B cell (primary cell): ENCODE data around the gene AMBRA1. TPM values are rescaled to one million over a fixed set of nuclear protein-coding genes. Genes with fewer than 3 reads are reported as not detected.

ENCODE experiments used
- ATAC-seq: fragments of 200-7000 bp; cut with Tn5 transposase; one replicate; pipeline ENCODE4 v1.10.0; 2021; ENCODE audit warnings: low read depth, mild to moderate bottlenecking, moderate number of reproducible peaks, moderate library complexity
- CTCF ChIA-PET: fragments of 350-600 bp; sonication (Branson Sonifier 250); formaldehyde crosslinking; loops from one replicate; lab custom pipeline; 2021; ENCODE audit warnings: antibody characterized with exemption, inconsistent platforms; lab: Charles Lee
- POLR2A ChIA-PET: fragments of 350-600 bp; sonication (Branson Sonifier 250); formaldehyde crosslinking; loops from one replicate; lab custom pipeline; 2021; ENCODE audit warnings: antibody characterized with exemption; lab: Charles Lee
- DNase-seq: peaks from one replicate; pipeline ENCODE4 v3.0.0; 2013
- H2AFZ ChIP-seq: 2 replicates; pipeline ENCODE4 v1.6.1; 2012; ENCODE audit warnings: mild to moderate bottlenecking, low read depth, low read length; ENCODE audit not compliant: insufficient read depth, poor library complexity, severe bottlenecking
- H3K27ac ChIP-seq, 2 donors: 1 replicate in 1 of 2; 2 replicates in 1 of 2; pipeline ENCODE4 v1.5.1; 2012 to 2013; ENCODE audit warnings: low read length in 2 of 2, mild to moderate bottlenecking in 2 of 2, moderate library complexity in 1 of 2
- H3K27me3 ChIP-seq, 4 experiments: fragments of 200-600 bp in 1 of 4; sonication (generic) in 1 of 4; replicated peaks in 1 of 4; 1 replicate in 2 of 4; 2 replicates in 2 of 4; pipeline versions ENCODE4 v1.6.1 to v1.7.0; 2013 to 2016; ENCODE audit warnings: low read length in 3 of 4, mild to moderate bottlenecking in 2 of 4, mixed read lengths in 1 of 4, moderate library complexity in 1 of 4; ENCODE audit not compliant: insufficient read depth in 4 of 4, control insufficient read depth in 3 of 4; ENCODE audit errors: control extremely low read depth in 1 of 4
- H3K36me3 ChIP-seq, 2 experiments: replicated peaks in 1 of 2; 1 replicate in 1 of 2; 2 replicates in 1 of 2; pipeline versions ENCODE4 v1.6.1 to v1.7.1; 2013; ENCODE audit warnings: low read length in 1 of 2; ENCODE audit not compliant: insufficient read depth in 2 of 2, control insufficient read depth in 1 of 2; ENCODE audit errors: control extremely low read depth in 1 of 2, extremely low read depth in 1 of 2
- H3K4me1 ChIP-seq, 2 donors: fragments of 200-600 bp in 1 of 2; sonication (generic) in 1 of 2; 1 replicate in 1 of 2; 2 replicates in 1 of 2; pipeline versions ENCODE4 v1.5.1 to v1.6.1; 2013 to 2017; ENCODE audit warnings: low read length in 2 of 2; ENCODE audit not compliant: control insufficient read depth in 2 of 2, insufficient read depth in 2 of 2
- H3K4me2 ChIP-seq: replicated peaks from 2 replicates; pipeline ENCODE3; 2012; ENCODE audit warnings: mild to moderate bottlenecking, low read depth, low read length; ENCODE audit not compliant: poor library complexity, severe bottlenecking
- H3K4me3 ChIP-seq, 5 experiments: fragments of 200-600 bp in 1 of 5; sonication (generic) in 1 of 5; 1 replicate in 3 of 5; 2 replicates in 2 of 5; pipeline versions ENCODE4 v1.5.1 to v1.7.0; 2011 to 2016; ENCODE audit warnings: low read length in 4 of 5, mild to moderate bottlenecking in 4 of 5, low read depth in 2 of 5, control low read depth in 1 of 5, moderate library complexity in 1 of 5; ENCODE audit not compliant: insufficient read depth in 1 of 5; ENCODE audit errors: control extremely low read depth in 1 of 5, extremely low read depth in 1 of 5
- H3K79me2 ChIP-seq: fragments of 200-600 bp; sonication (generic); one replicate; pipeline ENCODE4 v1.6.0; 2016; ENCODE audit warnings: low read length; ENCODE audit not compliant: control insufficient read depth, insufficient read depth
- H3K9ac ChIP-seq: fragments of 200-600 bp; sonication (generic); 2 replicates; pipeline ENCODE4 v1.6.1; 2017; ENCODE audit warnings: mild to moderate bottlenecking, low read length, moderate library complexity
- H3K9me3 ChIP-seq, 3 donors: one replicate each; pipeline versions ENCODE4 v1.6.1 to v1.7.1; 2013; ENCODE audit warnings: low read length in 2 of 3; ENCODE audit not compliant: control insufficient read depth in 2 of 3, insufficient read depth in 1 of 3; ENCODE audit errors: control extremely low read depth in 1 of 3
- H4K20me1 ChIP-seq: 2 replicates; pipeline ENCODE4 v1.6.0; 2012; ENCODE audit warnings: mild to moderate bottlenecking, low read length; ENCODE audit not compliant: insufficient read depth, control insufficient read depth, poor library complexity, severe bottlenecking
- H3K27ac Mint-ChIP-seq: one replicate; pipeline ENCODE4 v1.8.0; 2021; ENCODE audit warnings: mixed read lengths
- H3K27me3 Mint-ChIP-seq: one replicate; pipeline ENCODE4 v1.8.0; 2021; ENCODE audit warnings: mixed read lengths
- H3K4me1 Mint-ChIP-seq: one replicate; pipeline ENCODE4 v1.8.0; 2021; ENCODE audit warnings: mixed read lengths
- H3K4me3 Mint-ChIP-seq: one replicate; pipeline ENCODE4 v1.8.0; 2021; ENCODE audit warnings: mixed read lengths
- H3K9me3 Mint-ChIP-seq: one replicate; pipeline ENCODE4 v1.8.0; 2022; ENCODE audit warnings: mixed read lengths; ENCODE audit not compliant: insufficient read depth
- EZH2 ChIP-seq: IDR thresholded peaks from 2 replicates; pipeline ENCODE4 v1.6.1; 2012; ENCODE audit warnings: borderline replicate concordance, low read depth, mild to moderate bottlenecking, moderate library complexity, low read length; ENCODE audit not compliant: insufficient read depth, poor library complexity, severe bottlenecking
- WGBS: methylation state at CpG from one replicate; pipeline ENCODE4 v1.1.5; 2013; ENCODE audit warnings: missing lambda C conversion rate; ENCODE audit not compliant: insufficient coverage; 5-methylcytosine and 5-hydroxymethylcytosine counted together
- intact Hi-C: fragments of 100-400 bp; cut with micrococcal nuclease; formaldehyde crosslinking; loops from one replicate; pipeline ENCODE4 v1.10.0; 2022
- polyA plus RNA-seq: library from polyadenylated mRNA; depleted of rRNA; stranded (reverse); fragments of >200 nt; gene quantifications from 2 replicates; pipeline ENCODE4 v1.2.3, GENCODE V29; 2012
- total RNA-seq, 2 donors: library from RNA; stranded (reverse); fragments of 120-200 nt in 1 of 2; gene quantifications; 1 replicate in 1 of 2; 2 replicates in 1 of 2; pipeline versions ENCODE4 v1.2.3 to v1.2.4, GENCODE V29; 2013 to 2022
- TF ChIP-seq, protein P1 (sequence below): fragments of 200-600 bp; IDR thresholded peaks from one replicate; pipeline ENCODE4 v1.8.0; 2022; ENCODE audit warnings: antibody characterized with exemption, mild to moderate bottlenecking

AMBRA1 gene
- total and polyA plus RNA-seq, 2 donors (not counting 1 experiment from before 2014, with no cell fraction given), result 13.8 to 36.1 TPM

DNA sequence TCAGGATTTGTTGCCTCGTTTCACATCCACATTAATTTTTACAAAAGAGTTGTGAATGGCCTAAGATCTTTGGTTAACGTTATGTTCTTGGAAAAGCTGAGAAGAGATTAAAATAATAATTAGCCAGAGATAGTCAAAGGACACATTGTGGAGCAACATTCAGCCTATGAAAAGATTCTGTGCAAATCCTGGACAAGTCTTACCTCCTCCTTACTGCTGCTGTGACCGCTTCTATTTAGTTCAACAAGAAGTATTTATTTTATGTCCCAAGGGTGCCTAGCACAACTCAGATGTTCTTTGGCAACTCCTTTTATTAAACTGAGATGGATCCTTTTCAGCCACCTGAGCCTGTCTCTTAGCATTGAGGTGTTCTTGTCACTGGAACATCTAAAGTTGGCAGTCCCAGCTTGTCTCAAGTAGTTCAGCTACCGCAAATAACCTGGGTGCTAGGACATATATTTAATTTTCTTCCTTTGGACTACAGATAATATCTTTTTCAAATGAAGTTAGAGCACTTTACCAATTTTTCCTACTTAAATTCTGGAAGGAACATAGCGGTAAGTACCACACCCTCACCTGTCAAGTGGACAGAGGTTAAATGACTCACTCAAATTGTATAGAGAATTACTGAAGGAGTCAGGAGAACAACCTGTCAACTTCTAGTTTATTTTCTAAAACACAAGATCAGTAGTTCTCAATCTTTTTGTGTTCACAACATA, 121.7 kb downstream of the AMBRA1 start:
- H3K27me3 Mint-ChIP-seq, result no peaks in the 10 kb centered on the region
- 100% methylated on average over 1 of the region's 5 CpGs for WGBS
- TF ChIP-seq EZH2, result no peak
- TF ChIP-seq, protein P1, sequence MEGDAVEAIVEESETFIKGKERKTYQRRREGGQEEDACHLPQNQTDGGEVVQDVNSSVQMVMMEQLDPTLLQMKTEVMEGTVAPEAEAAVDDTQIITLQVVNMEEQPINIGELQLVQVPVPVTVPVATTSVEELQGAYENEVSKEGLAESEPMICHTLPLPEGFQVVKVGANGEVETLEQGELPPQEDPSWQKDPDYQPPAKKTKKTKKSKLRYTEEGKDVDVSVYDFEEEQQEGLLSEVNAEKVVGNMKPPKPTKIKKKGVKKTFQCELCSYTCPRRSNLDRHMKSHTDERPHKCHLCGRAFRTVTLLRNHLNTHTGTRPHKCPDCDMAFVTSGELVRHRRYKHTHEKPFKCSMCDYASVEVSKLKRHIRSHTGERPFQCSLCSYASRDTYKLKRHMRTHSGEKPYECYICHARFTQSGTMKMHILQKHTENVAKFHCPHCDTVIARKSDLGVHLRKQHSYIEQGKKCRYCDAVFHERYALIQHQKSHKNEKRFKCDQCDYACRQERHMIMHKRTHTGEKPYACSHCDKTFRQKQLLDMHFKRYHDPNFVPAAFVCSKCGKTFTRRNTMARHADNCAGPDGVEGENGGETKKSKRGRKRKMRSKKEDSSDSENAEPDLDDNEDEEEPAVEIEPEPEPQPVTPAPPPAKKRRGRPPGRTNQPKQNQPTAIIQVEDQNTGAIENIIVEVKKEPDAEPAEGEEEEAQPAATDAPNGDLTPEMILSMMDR, result no peak

DNA sequence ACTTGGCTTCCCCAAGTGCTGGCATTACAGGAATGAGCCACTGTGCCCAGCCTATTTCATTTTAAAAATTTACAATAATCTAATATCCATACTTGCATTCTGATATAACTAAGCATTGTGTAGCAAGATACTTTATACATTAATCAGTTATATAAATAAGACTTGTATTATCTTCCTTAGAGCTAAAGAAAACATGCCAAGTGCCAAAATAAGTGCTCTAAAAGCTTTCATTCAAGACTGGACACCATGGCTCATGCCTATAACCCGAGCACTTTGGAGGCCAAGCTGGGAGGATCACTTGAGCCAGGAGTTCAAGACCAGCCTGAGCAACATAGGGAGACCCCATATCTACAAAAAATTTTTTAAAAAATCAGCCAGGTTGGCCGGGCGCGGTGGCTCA, 123.9 kb downstream of the AMBRA1 start:
- ChIA-PET CTCF (interaction anchor here (0.6 to 1.3 kb wide), 2 partner anchors 19 to 20 kb away, joined by 3 read pairs; no protein-coding TSS in a partner anchor), POLR2A (no interaction called here)
- ATAC-seq, result no peak
- Histone ChIP-seq H3K9me3 (no peaks in the 10 kb centered on the region), H3K36me3 (peaks cover 4 to 6% of the 10 kb centered on the region in 2 experiments), H3K9ac (no peak overlapping the region), H3K4me2 (no peak overlapping the region), H3K27me3 (no peaks in the 10 kb centered on the region), H4K20me1 (peaks cover 8% of the 10 kb centered on the region), H3K27ac (no peak overlapping the region), H3K79me2 (peaks cover 10% of the 10 kb centered on the region), H3K4me3 (no peak overlapping the region), H2AFZ (no peak overlapping the region), H3K4me1 (no peaks in the 10 kb centered on the region)
- H3K9me3 Mint-ChIP-seq, result no peaks in the 10 kb centered on the region
- DNase-seq, result no peak
- WGBS, result 100% methylated on average over 1 of the region's 4 CpGs
- H3K27me3 Mint-ChIP-seq, result no peaks in the 10 kb centered on the region
- no peaks in the 10 kb centered on the region for H3K4me1 Mint-ChIP-seq
- no peak overlapping the region for H3K27ac Mint-ChIP-seq
- intact Hi-C loops, result no loop called here
- H3K4me3 Mint-ChIP-seq, result no peak overlapping the region
- TF ChIP-seq, protein P1, result no peak
- TF ChIP-seq EZH2, result no peak

More for the DNA sequence above, 121.7 kb downstream of the AMBRA1 start:
- DNase-seq (no peak), ATAC-seq (no peak)
- Histone ChIP-seq H3K27me3 (no peaks in the 10 kb centered on the region), H3K27ac (no peak overlapping the region), H4K20me1 (peaks cover 10% of the 10 kb centered on the region), H3K9me3 (no peaks in the 10 kb centered on the region), H3K9ac (no peak overlapping the region), H2AFZ (no peak overlapping the region), H3K4me3 (no peak overlapping the region), H3K4me2 (no peak overlapping the region), H3K36me3 (peaks cover 10% of the 10 kb centered on the region in 2 experiments), H3K79me2 (peaks cover 19% of the 10 kb centered on the region), H3K4me1 (no peaks in the 10 kb centered on the region)
- intact Hi-C loops, result no loop called here
- ChIA-PET POLR2A (no interaction called here), CTCF (no interaction called here)
- Mint-ChIP-seq H3K4me1 (peaks cover 4% of the 10 kb centered on the region), H3K27ac (no peak overlapping the region), H3K9me3 (no peaks in the 10 kb centered on the region), H3K4me3 (no peak overlapping the region)
